GM12878 (cell line): ENCODE results near the gene NF1. TPM values are rescaled to one million over a fixed set of nuclear protein-coding genes. Genes with fewer than 3 reads are reported as not detected.
"Not testable (repeated sequence)": the region's sequence is repeated elsewhere in the genome, so short reads cannot be mapped to it uniquely, and the experiment has no call there.

ENCODE experiments used
- ATAC-seq: fragments of 200-7000 bp; cut with Tn5 transposase; 3 replicates; pipeline ENCODE4 v1.9.1; 2020; ENCODE audit warnings: mild to moderate bottlenecking, moderate library complexity
- BruUV-seq: library from RNA; stranded (reverse); fragments of 400-500 nt; replicated peaks from 2 replicates; lab custom pipeline; 2021; lab: Mats Ljungman, UMichigan
- CTCF ChIA-PET: fragments of 300-600 bp; sonication (Branson Sonifier 250); formaldehyde crosslinking; extraction: SDS; loops from one replicate; lab custom pipeline; 2021; ENCODE audit warnings: inconsistent platforms; lab: Yijun Ruan, JAX
- POLR2A ChIA-PET: fragments of 350-600 bp; formaldehyde crosslinking; extraction: SDS; loops from one replicate; lab custom pipeline; 2021; ENCODE audit warnings: inconsistent platforms; lab: Charles Lee
- RAD21 ChIA-PET: fragments of 300-600 bp; sonication (Branson Sonifier 250); formaldehyde crosslinking; loops from one replicate; lab custom pipeline; 2023; ENCODE audit warnings: antibody characterized with exemption; ENCODE audit not compliant: unreplicated experiment; lab: Charles Lee
- SMC1A ChIA-PET: fragments of 300-600 bp; sonication (Branson Sonifier 250); formaldehyde crosslinking; loops from one replicate; lab custom pipeline; 2023; ENCODE audit not compliant: unreplicated experiment, uncharacterized antibody; lab: Charles Lee
- DNase-seq: peaks from one replicate; pipeline ENCODE4 v3.0.0-alpha.2; 2011; ENCODE audit warnings: low read depth, low spot score
- FAIRE-seq: peaks from 3 replicates; lab custom pipeline; 2011; peaks lifted over from hg19 to GRCh38; lab: Jason Lieb, UNC
- H2AFZ ChIP-seq: 2 replicates; pipeline ENCODE4 v1.6.0; 2011; ENCODE audit warnings: low read depth, low read length, control low read depth; ENCODE audit not compliant: control insufficient read depth
- H3K27ac ChIP-seq: 2 replicates; pipeline ENCODE4 v1.5.1; 2011; ENCODE audit warnings: control low read depth; ENCODE audit not compliant: control insufficient read depth, insufficient read depth
- H3K27me3 ChIP-seq, 2 experiments: replicated peaks in 1 of 2; 2 replicates each; pipeline versions ENCODE4 v1.6.0 to v1.6.1; 2011; ENCODE audit warnings: low read length in 1 of 2; ENCODE audit not compliant: control insufficient read depth in 2 of 2, insufficient read depth in 2 of 2
- H3K36me3 ChIP-seq, 2 experiments: 2 replicates each; pipeline ENCODE4 v1.5.1; 2011; ENCODE audit warnings: low read length in 1 of 2; ENCODE audit not compliant: control insufficient read depth in 2 of 2, insufficient read depth in 2 of 2
- H3K4me1 ChIP-seq: 2 replicates; pipeline ENCODE4 v1.6.1; 2011; ENCODE audit warnings: mild to moderate bottlenecking, low read length, moderate library complexity, mixed read lengths; ENCODE audit not compliant: control insufficient read depth, insufficient read depth
- H3K4me2 ChIP-seq: 2 replicates; pipeline ENCODE4 v1.6.0; 2011; ENCODE audit warnings: control low read depth; ENCODE audit not compliant: control insufficient read depth, insufficient read depth
- H3K4me3 ChIP-seq: fragments of 200-600 bp; sonication (generic); 2 replicates; pipeline ENCODE4 v1.5.1; 2016
- H3K79me2 ChIP-seq: 2 replicates; pipeline ENCODE4 v1.6.0; 2011; ENCODE audit warnings: low read length; ENCODE audit not compliant: control insufficient read depth, insufficient read depth
- H3K9ac ChIP-seq: 2 replicates; pipeline ENCODE4 v1.8.0; 2011; ENCODE audit warnings: low read length, control low read depth, mixed read lengths; ENCODE audit not compliant: control insufficient read depth, insufficient read depth
- H3K9me3 ChIP-seq: replicated peaks from 3 replicates; pipeline ENCODE4 v1.5.1; 2011; ENCODE audit warnings: mild to moderate bottlenecking, low read length; ENCODE audit not compliant: control insufficient read depth, insufficient read depth
- H4K20me1 ChIP-seq: 2 replicates; pipeline ENCODE4 v1.6.0; 2011; ENCODE audit not compliant: control insufficient read depth, insufficient read depth
- SMAD5 ChIP-seq: IDR thresholded peaks from 2 replicates; pipeline ENCODE4 v1.6.1; 2016; ENCODE audit warnings: antibody characterized with exemption, low read depth
- WGBS: methylation state at CpG from one replicate; pipeline ENCODE4 v1.1.6; 2016; ENCODE audit warnings: low lambda C conversion rate; ENCODE audit not compliant: insufficient replicate concordance, insufficient coverage; ENCODE audit errors: missing lambda C conversion rate; 5-methylcytosine and 5-hydroxymethylcytosine counted together
- in situ Hi-C: fragments of 300-500 bp; cut with MboI; formaldehyde crosslinking; loops from 9 replicates; pipeline ENCODE4 v1.14.3; 2018; ENCODE audit warnings: mixed read lengths
- intact Hi-C: fragments of 100-400 bp; cut with micrococcal nuclease; formaldehyde crosslinking; loops from one replicate; pipeline ENCODE4 v1.14.2; 2022; ENCODE audit not compliant: unreplicated experiment
- polyA plus RNA-seq, 11 experiments: library from polyadenylated mRNA; depleted of rRNA in 4 of 11; unstranded in 6 of 11; stranded (reverse) in 5 of 11; fragments of >200 nt; fragmentation: Nextera tagmentation in 4 of 11; fragmentation: Illumina TruSeq in 1 of 11; extraction: Ambion mirVana in 4 of 11; extraction: Trizol in 1 of 11; gene quantifications; 1 replicate in 1 of 11; 2 replicates in 10 of 11; pipeline versions ENCODE4 v1.2.1 to v1.2.3, GENCODE V29; 2011 to 2016; ENCODE audit warnings: inconsistent platforms in 2 of 11, missing spikeins in 2 of 11, low read depth in 1 of 11
- total RNA-seq, 4 experiments: library from RNA; depleted of rRNA in 3 of 4; stranded (reverse); fragments of >200 nt in 3 of 4; fragmentation: Illumina TruSeq in 1 of 4; extraction: Trizol in 1 of 4; gene quantifications; 2 replicates each; pipeline versions ENCODE4 v1.2.1 to v1.2.3, GENCODE V29; 2013 to 2021
- TF ChIP-seq, protein P1 (sequence below): fragments of 450-650 bp; IDR thresholded peaks from 2 replicates; pipeline ENCODE4 v1.6.1; 2017; ENCODE audit warnings: mild to moderate bottlenecking, moderate library complexity

The NF1 gene
- total and polyA plus RNA-seq, 10 of the 15 experiments (the other 5 are each of a cell fraction or from before 2014, with no cell fraction given): 2.5 to 31.8 (median 16.6) TPM

DNA sequence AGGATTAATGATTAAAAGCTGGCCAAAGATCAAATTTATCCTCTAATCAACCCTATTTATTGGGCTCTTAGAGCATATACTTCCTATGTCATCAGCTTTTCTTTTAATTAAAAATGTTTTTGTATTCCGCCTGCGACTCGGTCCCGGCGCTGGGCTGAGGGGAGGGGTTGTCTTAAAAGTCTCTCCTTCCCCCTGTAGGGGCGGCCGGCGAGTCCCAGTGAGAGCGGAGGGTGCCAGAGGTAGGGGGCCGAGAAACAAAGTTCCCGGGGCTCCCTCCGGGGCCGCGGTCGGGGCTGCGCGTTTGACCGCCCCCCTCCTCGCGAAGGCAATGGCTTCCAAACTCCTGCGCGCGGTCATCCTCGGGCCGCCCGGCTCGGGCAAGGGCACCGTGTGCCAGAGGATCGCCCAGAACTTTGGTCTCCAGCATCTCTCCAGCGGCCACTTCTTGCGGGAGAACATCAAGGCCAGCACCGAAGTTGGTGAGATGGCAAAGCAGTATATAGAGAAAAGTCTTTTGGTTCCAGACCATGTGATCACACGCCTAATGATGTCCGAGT lies 250.5 kb downstream of the NF1 start:
- H3K9me3 ChIP-seq, H3K4me2 ChIP-seq, H3K4me3 ChIP-seq, H3K27me3 ChIP-seq, POLR2A ChIA-PET, H2AFZ ChIP-seq, intact Hi-C loops, H3K4me1 ChIP-seq, H3K9ac ChIP-seq, SMC1A ChIA-PET, RAD21 ChIA-PET, ATAC-seq, H3K36me3 ChIP-seq, in situ Hi-C loops, H3K79me2 ChIP-seq, H4K20me1 ChIP-seq, FAIRE-seq, BruUV-seq, DNase-seq, H3K27ac ChIP-seq, CTCF ChIA-PET: not testable (repeated sequence)
- WGBS: 98% methylated on average over 13 of the region's 34 CpGs

DNA sequence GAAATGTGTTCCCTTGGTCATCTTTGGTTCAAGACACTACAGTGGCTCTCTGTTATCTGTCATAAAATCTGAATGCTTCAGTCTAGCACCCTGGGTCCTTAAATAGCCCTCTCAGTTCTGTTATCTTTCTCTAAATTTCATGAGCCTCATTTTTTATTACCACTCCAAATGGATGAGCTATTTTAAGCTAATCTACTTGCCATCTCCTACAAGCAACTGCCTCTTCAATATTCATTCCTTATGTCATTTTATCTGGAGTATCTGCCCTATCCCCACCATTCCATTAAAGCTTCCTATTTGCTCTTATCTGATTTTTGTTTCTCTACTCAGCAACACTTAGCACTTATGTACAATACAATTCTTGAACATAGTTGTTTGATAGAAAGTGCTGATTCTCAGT lies 254.7 kb downstream of the NF1 start:
- no peak for DNase-seq
- ChIA-PET CTCF (interaction anchor here (0.9 kb wide), 1 partner anchor 14 kb away, joined by 3 read pairs; no protein-coding TSS in a partner anchor), SMC1A (interaction anchor here (0.7 to 1.2 kb wide), 3 partner anchors 10 to 58 kb away, joined by 3 to 4 read pairs (median 3); no protein-coding TSS in a partner anchor), RAD21 (no interaction called here), POLR2A (interaction anchor here (0.6 kb wide), 1 partner anchor 50 kb away, joined by 3 read pairs; no protein-coding TSS in a partner anchor)
- Histone ChIP-seq H3K9ac (no peak overlapping the region), H4K20me1 (no peaks in the 10 kb centered on the region), H3K4me1 (no peaks in the 10 kb centered on the region), H3K36me3 (peaks cover 0 to 4% of the 10 kb centered on the region in 2 experiments; a peak in 1 of 4 replicates), H3K27ac (no peak overlapping the region), H3K4me2 (no peak overlapping the region), H3K9me3 (no peaks in the 10 kb centered on the region), H2AFZ (no peak overlapping the region), H3K4me3 (no peak overlapping the region), H3K79me2 (no peaks in the 10 kb centered on the region), H3K27me3 (no peaks in the 10 kb centered on the region)
- TF ChIP-seq SMAD5: no peak
- TF ChIP-seq, protein P1, sequence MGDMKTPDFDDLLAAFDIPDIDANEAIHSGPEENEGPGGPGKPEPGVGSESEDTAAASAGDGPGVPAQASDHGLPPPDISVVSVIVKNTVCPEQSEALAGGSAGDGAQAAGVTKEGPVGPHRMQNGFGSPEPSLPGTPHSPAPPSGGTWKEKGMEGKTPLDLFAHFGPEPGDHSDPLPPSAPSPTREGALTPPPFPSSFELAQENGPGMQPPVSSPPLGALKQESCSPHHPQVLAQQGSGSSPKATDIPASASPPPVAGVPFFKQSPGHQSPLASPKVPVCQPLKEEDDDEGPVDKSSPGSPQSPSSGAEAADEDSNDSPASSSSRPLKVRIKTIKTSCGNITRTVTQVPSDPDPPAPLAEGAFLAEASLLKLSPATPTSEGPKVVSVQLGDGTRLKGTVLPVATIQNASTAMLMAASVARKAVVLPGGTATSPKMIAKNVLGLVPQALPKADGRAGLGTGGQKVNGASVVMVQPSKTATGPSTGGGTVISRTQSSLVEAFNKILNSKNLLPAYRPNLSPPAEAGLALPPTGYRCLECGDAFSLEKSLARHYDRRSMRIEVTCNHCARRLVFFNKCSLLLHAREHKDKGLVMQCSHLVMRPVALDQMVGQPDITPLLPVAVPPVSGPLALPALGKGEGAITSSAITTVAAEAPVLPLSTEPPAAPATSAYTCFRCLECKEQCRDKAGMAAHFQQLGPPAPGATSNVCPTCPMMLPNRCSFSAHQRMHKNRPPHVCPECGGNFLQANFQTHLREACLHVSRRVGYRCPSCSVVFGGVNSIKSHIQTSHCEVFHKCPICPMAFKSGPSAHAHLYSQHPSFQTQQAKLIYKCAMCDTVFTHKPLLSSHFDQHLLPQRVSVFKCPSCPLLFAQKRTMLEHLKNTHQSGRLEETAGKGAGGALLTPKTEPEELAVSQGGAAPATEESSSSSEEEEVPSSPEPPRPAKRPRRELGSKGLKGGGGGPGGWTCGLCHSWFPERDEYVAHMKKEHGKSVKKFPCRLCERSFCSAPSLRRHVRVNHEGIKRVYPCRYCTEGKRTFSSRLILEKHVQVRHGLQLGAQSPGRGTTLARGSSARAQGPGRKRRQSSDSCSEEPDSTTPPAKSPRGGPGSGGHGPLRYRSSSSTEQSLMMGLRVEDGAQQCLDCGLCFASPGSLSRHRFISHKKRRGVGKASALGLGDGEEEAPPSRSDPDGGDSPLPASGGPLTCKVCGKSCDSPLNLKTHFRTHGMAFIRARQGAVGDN: no peak
- no peak for FAIRE-seq
- intact Hi-C loops (no loop called here), in situ Hi-C loops (no loop called here)
- BruUV-seq: no TSS peak
- no peak for ATAC-seq
